Hepatocyte (in vitro differentiated cells): ENCODE measurements around the gene GSAP.

ENCODE experiments used
- CTCF ChIP-seq: fragments of 200-600 bp; sonication (generic); IDR thresholded peaks from 2 replicates; pipeline ENCODE4 v1.5.1; 2016; ENCODE audit warnings: antibody characterized with exemption, mild to moderate bottlenecking; ENCODE audit not compliant: poor library complexity
- EZH2 ChIP-seq: fragments of 200-600 bp; sonication (generic); IDR thresholded peaks from 2 replicates; pipeline ENCODE4 v1.6.1; 2016; ENCODE audit warnings: antibody characterized with exemption, mild to moderate bottlenecking, borderline replicate concordance

GRCh38 chr7:77378584-77378983, 37.6 kb downstream of the GSAP start:
- TF ChIP-seq CTCF (no peak), EZH2 (no peak)
